ENCODE results near the gene CAPZB. TPM values are rescaled to one million over a fixed set of nuclear protein-coding genes. Genes with fewer than 3 reads are reported as not detected.
A peak's percentile ranks its signal among the peaks of the same experiment; 100 is the strongest.

The CAPZB gene
- total RNA-seq, 1 donor from 2014 or later: 264 TPM

- no peaks in the 10 kb centered on the region for H3K27me3 Mint-ChIP-seq
- H3K27ac Mint-ChIP-seq: peak overlapping the region; percentile 77
- no peak for TF ChIP-seq CTCF (conservative IDR thresholded peaks at IDR 0.05)
- H3K4me3 Mint-ChIP-seq: peak overlapping the region; percentile 49
- peaks cover 15% of the 10 kb centered on the region for H3K36me3 Mint-ChIP-seq
- H3K9me3 Mint-ChIP-seq: no peaks in the 10 kb centered on the region
- peaks cover 61% of the 10 kb centered on the region for H3K4me1 Mint-ChIP-seq (ENCODE audit: unreplicated experiment)
- DNase-seq (ENCODE audit: extremely low spot score, unreplicated experiment): no peak
These were observed 99.3 kb downstream of the CAPZB start for GRCh38 chr1:19385869-19386591.

DNA sequence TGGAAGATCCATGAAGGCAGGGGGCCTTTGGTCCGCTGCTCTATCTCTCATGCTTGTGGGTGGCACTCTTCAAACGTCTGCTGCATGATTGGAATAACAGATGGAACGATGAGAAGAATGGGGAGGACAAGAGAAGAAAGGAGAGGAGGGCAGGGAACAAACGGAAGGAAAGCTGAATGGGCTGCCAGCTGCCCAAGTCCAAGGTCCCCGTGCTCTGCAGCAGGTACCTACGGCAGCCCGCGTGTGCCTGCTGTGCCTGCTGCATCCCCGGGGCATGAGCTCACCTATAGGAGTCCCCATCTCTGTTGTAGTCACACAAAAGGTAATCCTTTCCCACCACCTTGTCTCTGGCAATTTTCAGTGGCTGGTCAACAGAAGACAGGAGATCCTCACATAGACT, 100.1 kb downstream of the CAPZB start:
- Mint-ChIP-seq H3K27ac (peak overlapping the region; percentile 77), H3K36me3 (peaks cover 15% of the 10 kb centered on the region), H3K9me3 (no peaks in the 10 kb centered on the region), H3K4me3 (no peak overlapping the region), H3K27me3 (no peaks in the 10 kb centered on the region), H3K4me1 (ENCODE audit: unreplicated experiment) (peaks cover 53% of the 10 kb centered on the region)
- TF ChIP-seq CTCF (conservative IDR thresholded peaks at IDR 0.05): no peak
- DNase-seq (ENCODE audit: extremely low spot score, unreplicated experiment): no peak

DNA sequence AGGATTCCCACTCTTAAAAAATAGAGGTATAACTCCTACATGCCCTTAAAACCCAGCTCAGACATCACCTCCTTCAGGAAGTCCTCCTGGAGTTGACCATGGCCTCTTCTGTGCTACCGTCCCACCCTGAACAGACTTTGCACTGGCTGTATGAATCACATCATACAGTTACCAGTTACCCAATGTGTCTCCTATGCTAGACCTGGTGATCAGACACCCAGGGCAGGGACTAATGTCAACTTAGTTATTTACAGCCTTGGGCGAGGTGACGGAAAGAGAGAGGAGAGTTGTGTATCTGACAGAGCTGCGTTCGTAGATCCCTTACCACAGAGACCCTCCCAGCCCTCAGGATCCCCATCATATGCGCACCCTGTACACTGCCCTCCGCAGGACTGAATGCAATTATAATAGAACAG, 100.6 kb downstream of the CAPZB start:
- peaks cover 51% of the 10 kb centered on the region for H3K4me1 Mint-ChIP-seq (ENCODE audit: unreplicated experiment)
- no peak overlapping the region for H3K4me3 Mint-ChIP-seq
- no peaks in the 10 kb centered on the region for H3K27me3 Mint-ChIP-seq
- H3K27ac Mint-ChIP-seq: peak overlapping the region; percentile 77
- DNase-seq (ENCODE audit: extremely low spot score, unreplicated experiment): no peak
- no peaks in the 10 kb centered on the region for H3K9me3 Mint-ChIP-seq
- H3K36me3 Mint-ChIP-seq: peaks cover 16% of the 10 kb centered on the region
- no peak for TF ChIP-seq CTCF (conservative IDR thresholded peaks at IDR 0.05)

DNA sequence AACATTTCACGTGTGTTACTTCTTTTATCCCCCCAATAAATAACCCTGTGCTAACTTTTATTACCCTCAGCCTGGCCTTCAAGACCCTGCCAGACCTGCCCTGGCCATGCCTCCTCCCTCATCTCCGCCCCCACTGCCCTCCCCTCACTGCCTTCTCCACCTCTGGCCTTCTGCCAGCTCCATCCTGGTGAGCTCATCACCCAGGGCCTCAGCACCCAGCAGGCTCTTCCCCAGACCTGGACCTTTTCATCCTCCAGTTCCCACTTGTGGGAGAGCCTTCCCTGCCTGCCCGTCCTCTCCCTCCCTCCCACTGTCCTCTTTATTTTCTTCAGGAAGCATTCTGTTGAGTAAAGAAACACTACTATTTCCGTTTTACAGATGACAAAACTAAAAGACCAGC, 101.2 kb downstream of the CAPZB start:
- Mint-ChIP-seq H3K36me3 (peaks cover 20% of the 10 kb centered on the region), H3K4me1 (ENCODE audit: unreplicated experiment) (peaks cover 51% of the 10 kb centered on the region), H3K9me3 (no peaks in the 10 kb centered on the region), H3K27me3 (no peaks in the 10 kb centered on the region), H3K27ac (peak overlapping the region; percentile 77), H3K4me3 (no peak overlapping the region)
- no peak for DNase-seq (ENCODE audit: extremely low spot score, unreplicated experiment)
- no peak for TF ChIP-seq CTCF (conservative IDR thresholded peaks at IDR 0.05)

DNA sequence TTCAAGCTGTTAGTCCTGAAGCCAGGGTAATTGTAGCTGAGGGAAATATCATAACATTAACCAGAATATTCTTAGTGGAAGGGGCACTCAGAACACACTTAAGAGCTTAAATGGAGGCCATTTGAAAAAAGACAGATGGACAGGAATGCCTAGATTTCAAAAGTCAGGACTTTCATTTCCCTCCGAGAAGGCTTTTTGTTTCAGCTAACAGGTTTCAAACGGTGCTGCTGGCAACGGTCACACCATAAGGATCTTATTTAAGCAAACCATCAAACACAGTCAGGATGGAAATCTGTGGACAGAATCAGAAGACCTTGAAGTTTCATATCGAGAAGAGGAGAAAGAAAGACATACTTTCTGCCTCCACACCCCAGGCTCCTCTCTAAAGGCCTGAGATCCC, 103.1 kb downstream of the CAPZB start:
- peaks cover 29% of the 10 kb centered on the region for H3K36me3 Mint-ChIP-seq
- H3K27me3 Mint-ChIP-seq: no peaks in the 10 kb centered on the region
- peaks cover 48% of the 10 kb centered on the region for H3K4me1 Mint-ChIP-seq (ENCODE audit: unreplicated experiment)
- DNase-seq (ENCODE audit: extremely low spot score, unreplicated experiment): no peak
- TF ChIP-seq CTCF (conservative IDR thresholded peaks at IDR 0.05): no peak
- H3K9me3 Mint-ChIP-seq: no peaks in the 10 kb centered on the region
- no peak overlapping the region for H3K4me3 Mint-ChIP-seq
- H3K27ac Mint-ChIP-seq: peak overlapping the region; percentile 66
